B cell (primary cell): ENCODE results near the gene TRPM2. TPM values are rescaled to one million over a fixed set of nuclear protein-coding genes. Genes with fewer than 3 reads are reported as not detected.

Experiments used
- ATAC-seq: fragments of 200-7000 bp; cut with Tn5 transposase; one replicate; pipeline ENCODE4 v1.10.0; 2021; ENCODE audit warnings: low read depth, mild to moderate bottlenecking, moderate number of reproducible peaks, moderate library complexity
- CTCF ChIA-PET: fragments of 350-600 bp; sonication (Branson Sonifier 250); formaldehyde crosslinking; loops from one replicate; lab custom pipeline; 2021; ENCODE audit warnings: antibody characterized with exemption, inconsistent platforms; lab: Charles Lee
- POLR2A ChIA-PET: fragments of 350-600 bp; sonication (Branson Sonifier 250); formaldehyde crosslinking; loops from one replicate; lab custom pipeline; 2021; ENCODE audit warnings: antibody characterized with exemption; lab: Charles Lee
- DNase-seq: peaks from one replicate; pipeline ENCODE4 v3.0.0; 2013
- H2AFZ ChIP-seq: 2 replicates; pipeline ENCODE4 v1.6.1; 2012; ENCODE audit warnings: mild to moderate bottlenecking, low read depth, low read length; ENCODE audit not compliant: insufficient read depth, poor library complexity, severe bottlenecking
- H3K27ac ChIP-seq, 2 donors: 1 replicate in 1 of 2; 2 replicates in 1 of 2; pipeline ENCODE4 v1.5.1; 2012 to 2013; ENCODE audit warnings: low read length in 2 of 2, mild to moderate bottlenecking in 2 of 2, moderate library complexity in 1 of 2
- H3K27me3 ChIP-seq, 4 experiments: fragments of 200-600 bp in 1 of 4; sonication (generic) in 1 of 4; replicated peaks in 1 of 4; 1 replicate in 2 of 4; 2 replicates in 2 of 4; pipeline versions ENCODE4 v1.6.1 to v1.7.0; 2013 to 2016; ENCODE audit warnings: low read length in 3 of 4, mild to moderate bottlenecking in 2 of 4, mixed read lengths in 1 of 4, moderate library complexity in 1 of 4; ENCODE audit not compliant: insufficient read depth in 4 of 4, control insufficient read depth in 3 of 4; ENCODE audit errors: control extremely low read depth in 1 of 4
- H3K36me3 ChIP-seq, 2 experiments: replicated peaks in 1 of 2; 1 replicate in 1 of 2; 2 replicates in 1 of 2; pipeline versions ENCODE4 v1.6.1 to v1.7.1; 2013; ENCODE audit warnings: low read length in 1 of 2; ENCODE audit not compliant: insufficient read depth in 2 of 2, control insufficient read depth in 1 of 2; ENCODE audit errors: control extremely low read depth in 1 of 2, extremely low read depth in 1 of 2
- H3K4me1 ChIP-seq, 2 donors: fragments of 200-600 bp in 1 of 2; sonication (generic) in 1 of 2; 1 replicate in 1 of 2; 2 replicates in 1 of 2; pipeline versions ENCODE4 v1.5.1 to v1.6.1; 2013 to 2017; ENCODE audit warnings: low read length in 2 of 2; ENCODE audit not compliant: control insufficient read depth in 2 of 2, insufficient read depth in 2 of 2
- H3K4me2 ChIP-seq: replicated peaks from 2 replicates; pipeline ENCODE3; 2012; ENCODE audit warnings: mild to moderate bottlenecking, low read depth, low read length; ENCODE audit not compliant: poor library complexity, severe bottlenecking
- H3K4me3 ChIP-seq, 5 experiments: fragments of 200-600 bp in 1 of 5; sonication (generic) in 1 of 5; 1 replicate in 3 of 5; 2 replicates in 2 of 5; pipeline versions ENCODE4 v1.5.1 to v1.7.0; 2011 to 2016; ENCODE audit warnings: low read length in 4 of 5, mild to moderate bottlenecking in 4 of 5, low read depth in 2 of 5, control low read depth in 1 of 5, moderate library complexity in 1 of 5; ENCODE audit not compliant: insufficient read depth in 1 of 5; ENCODE audit errors: control extremely low read depth in 1 of 5, extremely low read depth in 1 of 5
- H3K79me2 ChIP-seq: fragments of 200-600 bp; sonication (generic); one replicate; pipeline ENCODE4 v1.6.0; 2016; ENCODE audit warnings: low read length; ENCODE audit not compliant: control insufficient read depth, insufficient read depth
- H3K9ac ChIP-seq: fragments of 200-600 bp; sonication (generic); 2 replicates; pipeline ENCODE4 v1.6.1; 2017; ENCODE audit warnings: mild to moderate bottlenecking, low read length, moderate library complexity
- H3K9me3 ChIP-seq, 3 donors: one replicate each; pipeline versions ENCODE4 v1.6.1 to v1.7.1; 2013; ENCODE audit warnings: low read length in 2 of 3; ENCODE audit not compliant: control insufficient read depth in 2 of 3, insufficient read depth in 1 of 3; ENCODE audit errors: control extremely low read depth in 1 of 3
- H4K20me1 ChIP-seq: 2 replicates; pipeline ENCODE4 v1.6.0; 2012; ENCODE audit warnings: mild to moderate bottlenecking, low read length; ENCODE audit not compliant: insufficient read depth, control insufficient read depth, poor library complexity, severe bottlenecking
- H3K27ac Mint-ChIP-seq: one replicate; pipeline ENCODE4 v1.8.0; 2021; ENCODE audit warnings: mixed read lengths
- H3K27me3 Mint-ChIP-seq: one replicate; pipeline ENCODE4 v1.8.0; 2021; ENCODE audit warnings: mixed read lengths
- H3K4me1 Mint-ChIP-seq: one replicate; pipeline ENCODE4 v1.8.0; 2021; ENCODE audit warnings: mixed read lengths
- H3K4me3 Mint-ChIP-seq: one replicate; pipeline ENCODE4 v1.8.0; 2021; ENCODE audit warnings: mixed read lengths
- H3K9me3 Mint-ChIP-seq: one replicate; pipeline ENCODE4 v1.8.0; 2022; ENCODE audit warnings: mixed read lengths; ENCODE audit not compliant: insufficient read depth
- EZH2 ChIP-seq: IDR thresholded peaks from 2 replicates; pipeline ENCODE4 v1.6.1; 2012; ENCODE audit warnings: borderline replicate concordance, low read depth, mild to moderate bottlenecking, moderate library complexity, low read length; ENCODE audit not compliant: insufficient read depth, poor library complexity, severe bottlenecking
- WGBS: methylation state at CpG from one replicate; pipeline ENCODE4 v1.1.5; 2013; ENCODE audit warnings: missing lambda C conversion rate; ENCODE audit not compliant: insufficient coverage; 5-methylcytosine and 5-hydroxymethylcytosine counted together
- intact Hi-C: fragments of 100-400 bp; cut with micrococcal nuclease; formaldehyde crosslinking; loops from one replicate; pipeline ENCODE4 v1.10.0; 2022
- polyA plus RNA-seq: library from polyadenylated mRNA; depleted of rRNA; stranded (reverse); fragments of >200 nt; gene quantifications from 2 replicates; pipeline ENCODE4 v1.2.3, GENCODE V29; 2012
- total RNA-seq, 2 donors: library from RNA; stranded (reverse); fragments of 120-200 nt in 1 of 2; gene quantifications; 1 replicate in 1 of 2; 2 replicates in 1 of 2; pipeline versions ENCODE4 v1.2.3 to v1.2.4, GENCODE V29; 2013 to 2022
- TF ChIP-seq, protein P1 (sequence below): fragments of 200-600 bp; IDR thresholded peaks from one replicate; pipeline ENCODE4 v1.8.0; 2022; ENCODE audit warnings: antibody characterized with exemption, mild to moderate bottlenecking

TRPM2 gene
- total and polyA plus RNA-seq, 2 donors (not counting 1 experiment from before 2014, with no cell fraction given): 1.6 to 8.4 TPM

DNA sequence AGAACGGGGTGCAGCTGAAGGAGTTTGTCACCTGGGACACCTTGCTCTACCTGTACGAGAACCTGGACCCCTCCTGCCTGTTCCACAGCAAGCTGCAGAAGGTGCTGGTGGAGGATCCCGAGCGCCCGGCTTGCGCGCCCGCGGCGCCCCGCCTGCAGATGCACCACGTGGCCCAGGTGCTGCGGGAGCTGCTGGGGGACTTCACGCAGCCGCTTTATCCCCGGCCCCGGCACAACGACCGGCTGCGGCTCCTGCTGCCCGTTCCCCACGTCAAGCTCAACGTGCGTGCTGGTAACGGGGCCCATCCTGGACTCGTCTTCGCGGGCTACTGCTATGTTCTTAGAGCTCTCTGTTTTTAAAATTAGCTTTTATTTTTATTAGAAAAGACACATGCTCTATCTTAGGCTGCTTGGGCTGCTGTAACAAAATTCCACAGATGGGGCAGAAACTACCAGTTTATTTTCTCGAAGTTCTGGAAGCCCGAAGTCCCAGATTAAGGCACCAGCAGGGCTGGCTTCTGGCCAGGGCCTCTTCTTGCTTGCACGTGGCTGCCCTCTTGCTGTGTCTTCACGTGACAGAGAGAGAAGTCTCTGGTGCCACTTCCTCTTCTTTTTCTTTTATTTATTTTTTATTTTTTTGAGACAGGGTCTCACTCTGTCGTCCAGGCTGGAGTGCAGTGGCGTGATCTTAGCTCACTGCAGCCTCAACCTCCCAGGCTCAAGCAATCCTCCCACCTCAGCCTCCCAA is 38.1 kb downstream of the TRPM2 start:
- peaks cover 6% of the 10 kb centered on the region for H3K4me1 Mint-ChIP-seq
- peak; percentile 31 for ATAC-seq
- no peak overlapping the region for H3K27ac Mint-ChIP-seq
- Histone ChIP-seq H3K9ac (no peak overlapping the region), H3K4me3 (no peak overlapping the region), H3K4me1 (peaks cover 0 to 9% of the 10 kb centered on the region in 2 donors), H3K4me2 (no peak overlapping the region), H4K20me1 (no peaks in the 10 kb centered on the region), H3K27ac (no peak overlapping the region), H3K27me3 (no peaks in the 10 kb centered on the region), H3K9me3 (peaks cover 0 to 10% (median 0%) of the 10 kb centered on the region in 3 donors), H2AFZ (peak overlapping the region; percentile 20), H3K79me2 (no peaks in the 10 kb centered on the region), H3K36me3 (peaks cover 0 to 4% of the 10 kb centered on the region in 2 experiments)
- intact Hi-C loops: no loop called here
- CTCF ChIA-PET: interaction anchor here (0.6 kb wide), 1 partner anchor 30 kb away, joined by 3 read pairs; no protein-coding TSS in a partner anchor
- H3K27me3 Mint-ChIP-seq: no peaks in the 10 kb centered on the region
- POLR2A ChIA-PET: no interaction called here
- TF ChIP-seq, protein P1, sequence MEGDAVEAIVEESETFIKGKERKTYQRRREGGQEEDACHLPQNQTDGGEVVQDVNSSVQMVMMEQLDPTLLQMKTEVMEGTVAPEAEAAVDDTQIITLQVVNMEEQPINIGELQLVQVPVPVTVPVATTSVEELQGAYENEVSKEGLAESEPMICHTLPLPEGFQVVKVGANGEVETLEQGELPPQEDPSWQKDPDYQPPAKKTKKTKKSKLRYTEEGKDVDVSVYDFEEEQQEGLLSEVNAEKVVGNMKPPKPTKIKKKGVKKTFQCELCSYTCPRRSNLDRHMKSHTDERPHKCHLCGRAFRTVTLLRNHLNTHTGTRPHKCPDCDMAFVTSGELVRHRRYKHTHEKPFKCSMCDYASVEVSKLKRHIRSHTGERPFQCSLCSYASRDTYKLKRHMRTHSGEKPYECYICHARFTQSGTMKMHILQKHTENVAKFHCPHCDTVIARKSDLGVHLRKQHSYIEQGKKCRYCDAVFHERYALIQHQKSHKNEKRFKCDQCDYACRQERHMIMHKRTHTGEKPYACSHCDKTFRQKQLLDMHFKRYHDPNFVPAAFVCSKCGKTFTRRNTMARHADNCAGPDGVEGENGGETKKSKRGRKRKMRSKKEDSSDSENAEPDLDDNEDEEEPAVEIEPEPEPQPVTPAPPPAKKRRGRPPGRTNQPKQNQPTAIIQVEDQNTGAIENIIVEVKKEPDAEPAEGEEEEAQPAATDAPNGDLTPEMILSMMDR: no peak
- no peak for TF ChIP-seq EZH2
- WGBS: 79% methylated on average over 24 of the region's 34 CpGs
- H3K4me3 Mint-ChIP-seq: no peak overlapping the region
- DNase-seq: peak; percentile 54
- no peaks in the 10 kb centered on the region for H3K9me3 Mint-ChIP-seq

DNA sequence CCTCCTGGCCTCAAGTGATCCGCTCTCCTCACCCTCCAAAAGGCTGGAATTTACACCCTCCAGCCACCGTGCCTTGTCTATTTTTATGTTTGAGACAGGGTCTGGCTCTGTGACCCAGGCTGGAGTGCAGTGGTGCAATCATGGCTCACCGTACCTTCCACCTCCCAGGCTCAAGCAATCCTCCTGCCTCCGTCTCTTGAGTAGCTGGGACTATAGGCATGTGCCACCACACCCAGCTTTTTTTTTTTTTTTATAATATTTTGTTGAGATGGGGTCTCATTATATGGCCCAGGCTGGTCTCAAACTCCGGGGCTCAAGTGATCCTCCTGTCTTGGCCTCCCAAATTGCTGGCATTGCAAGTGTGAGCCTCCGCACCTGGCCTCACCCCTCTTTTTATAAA is 38.8 kb downstream of the TRPM2 start:
- ATAC-seq: no peak
- Mint-ChIP-seq H3K27ac (peak overlapping the region; percentile 46), H3K27me3 (no peaks in the 10 kb centered on the region), H3K9me3 (no peaks in the 10 kb centered on the region), H3K4me1 (peaks cover 6% of the 10 kb centered on the region), H3K4me3 (no peak overlapping the region)
- no peaks in the 10 kb centered on the region for H3K27me3 ChIP-seq
- H3K4me2 ChIP-seq: no peak overlapping the region
- no peak overlapping the region for H2AFZ ChIP-seq
- no peaks in the 10 kb centered on the region for H3K79me2 ChIP-seq
- TF ChIP-seq, protein P1: no peak
- no peak for TF ChIP-seq EZH2
- H3K4me1 ChIP-seq: peaks cover 0 to 9% of the 10 kb centered on the region in 2 donors
- intact Hi-C loops: no loop called here
- no peak overlapping the region for H3K27ac ChIP-seq
- H3K9me3 ChIP-seq: peaks cover 0 to 5% (median 0%) of the 10 kb centered on the region in 3 donors
- POLR2A ChIA-PET: no interaction called here
- H3K9ac ChIP-seq: no peak overlapping the region
- H3K4me3 ChIP-seq: no peak overlapping the region
- H4K20me1 ChIP-seq: no peaks in the 10 kb centered on the region
- no CpG with 5 or more reads among the region's 6 CpGs for WGBS
- CTCF ChIA-PET: interaction anchor here (0.6 kb wide), 1 partner anchor 30 kb away, joined by 3 read pairs; no protein-coding TSS in a partner anchor
- H3K36me3 ChIP-seq: peaks cover 0 to 4% of the 10 kb centered on the region in 2 experiments
- DNase-seq: no peak
